Breast epithelium (tissue), 4 donors: Measurements from ENCODE around the gene SIAH1. TPM values are rescaled to one million over a fixed set of nuclear protein-coding genes. Genes with fewer than 3 reads are reported as not detected.

Experiments
- DNase-seq, 2 donors: peaks; one replicate each; pipeline ENCODE4 v3.0.0-alpha.2; 2019; ENCODE audit warnings: low spot score in 2 of 2
- H3K27ac ChIP-seq, 2 donors: fragments of 200-600 bp; sonication (generic) in 1 of 2; one replicate each; pipeline ENCODE4 v1.5.1; 2016 to 2019; ENCODE audit warnings: mild to moderate bottlenecking in 1 of 2
- H3K27me3 ChIP-seq, 2 donors: fragments of 200-600 bp; sonication (generic) in 1 of 2; one replicate each; pipeline versions ENCODE4 v1.5.1 to v1.6.0; 2017 to 2019; ENCODE audit warnings: control low read depth in 1 of 2, mild to moderate bottlenecking in 1 of 2
- H3K36me3 ChIP-seq: fragments of 200-600 bp; one replicate; pipeline ENCODE4 v1.5.1; 2019
- H3K4me1 ChIP-seq, 2 donors: fragments of 200-600 bp; sonication (generic); one replicate each; pipeline ENCODE4 v1.5.1; 2016 to 2019; ENCODE audit warnings: control low read depth in 1 of 2
- H3K4me3 ChIP-seq, 3 donors: fragments of 200-600 bp; sonication (generic); 1 replicate in 2 of 3; 2 replicates in 1 of 3; pipeline ENCODE4 v1.5.1; 2016 to 2019; ENCODE audit warnings: mild to moderate bottlenecking in 3 of 3, moderate library complexity in 2 of 3
- H3K9me3 ChIP-seq, 2 donors: fragments of 200-600 bp; sonication (generic) in 1 of 2; one replicate each; pipeline ENCODE4 v1.5.1; 2016 to 2019; ENCODE audit warnings: control low read depth in 1 of 2
- POLR2A ChIP-seq: fragments of 450-650 bp; IDR thresholded peaks from one replicate; pipeline ENCODE4 v1.6.1; 2016; ENCODE audit warnings: antibody characterized with exemption, mild to moderate bottlenecking, moderate library complexity
- POLR2AphosphoS5 ChIP-seq, 3 donors: sonication (generic); formaldehyde crosslinking; IDR thresholded peaks; one replicate each; pipeline ENCODE4 v1.6.1; 2017; ENCODE audit warnings: antibody characterized with exemption in 3 of 3
- intact Hi-C: fragments of 100-400 bp; cut with DNase I; formaldehyde crosslinking; loops from one replicate; pipeline ENCODE4 v1.15.1; 2023; ENCODE audit warnings: low total_unique reads
- total RNA-seq, 3 donors: library from RNA; depleted of rRNA; stranded (reverse); fragments of >200 nt; gene quantifications; one replicate each; pipeline ENCODE4 v1.1.0, GENCODE V29; 2016
- TF ChIP-seq, protein P1 (sequence below), 3 donors: fragments of 450-650 bp; IDR thresholded peaks; one replicate each; pipeline ENCODE4 v1.5.1; 2016 to 2017; ENCODE audit warnings: antibody characterized with exemption in 3 of 3, mild to moderate bottlenecking in 3 of 3, moderate library complexity in 3 of 3

SIAH1 gene
- total RNA-seq, 3 donors from 2014 or later: 36.2 to 45.2 (median 44.2) TPM

GRCh38 chr16:48432136-48432535, 46.9 kb upstream of the SIAH1 start:
- TF ChIP-seq POLR2AphosphoS5 (IDR thresholded peaks at IDR 0.05): no peak
- no peak for TF ChIP-seq POLR2A
- TF ChIP-seq, protein P1, sequence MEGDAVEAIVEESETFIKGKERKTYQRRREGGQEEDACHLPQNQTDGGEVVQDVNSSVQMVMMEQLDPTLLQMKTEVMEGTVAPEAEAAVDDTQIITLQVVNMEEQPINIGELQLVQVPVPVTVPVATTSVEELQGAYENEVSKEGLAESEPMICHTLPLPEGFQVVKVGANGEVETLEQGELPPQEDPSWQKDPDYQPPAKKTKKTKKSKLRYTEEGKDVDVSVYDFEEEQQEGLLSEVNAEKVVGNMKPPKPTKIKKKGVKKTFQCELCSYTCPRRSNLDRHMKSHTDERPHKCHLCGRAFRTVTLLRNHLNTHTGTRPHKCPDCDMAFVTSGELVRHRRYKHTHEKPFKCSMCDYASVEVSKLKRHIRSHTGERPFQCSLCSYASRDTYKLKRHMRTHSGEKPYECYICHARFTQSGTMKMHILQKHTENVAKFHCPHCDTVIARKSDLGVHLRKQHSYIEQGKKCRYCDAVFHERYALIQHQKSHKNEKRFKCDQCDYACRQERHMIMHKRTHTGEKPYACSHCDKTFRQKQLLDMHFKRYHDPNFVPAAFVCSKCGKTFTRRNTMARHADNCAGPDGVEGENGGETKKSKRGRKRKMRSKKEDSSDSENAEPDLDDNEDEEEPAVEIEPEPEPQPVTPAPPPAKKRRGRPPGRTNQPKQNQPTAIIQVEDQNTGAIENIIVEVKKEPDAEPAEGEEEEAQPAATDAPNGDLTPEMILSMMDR (IDR thresholded peaks at IDR 0.05): no peak

GRCh38 chr16:48430890-48431289, 45.7 kb upstream of the SIAH1 start:
- TF ChIP-seq, protein P1 (IDR thresholded peaks at IDR 0.05): no peak
- TF ChIP-seq POLR2AphosphoS5 (IDR thresholded peaks at IDR 0.05): no peak
- no peak for TF ChIP-seq POLR2A
- Histone ChIP-seq H3K9me3 (no peaks in the 10 kb centered on the region), H3K27me3 (no peaks in the 10 kb centered on the region), H3K27ac (no peak overlapping the region), H3K4me3 (no peak overlapping the region), H3K36me3 (no peaks in the 10 kb centered on the region), H3K4me1 (no peaks in the 10 kb centered on the region)
- DNase-seq: no peak
- intact Hi-C loops: no loop called here

More at GRCh38 chr16:48432136-48432535, 46.9 kb upstream of the SIAH1 start:
- H3K4me3 ChIP-seq: no peak overlapping the region
- intact Hi-C loops: no loop called here
- no peaks in the 10 kb centered on the region for H3K4me1 ChIP-seq
- no peaks in the 10 kb centered on the region for H3K9me3 ChIP-seq
- no peak for DNase-seq
- no peaks in the 10 kb centered on the region for H3K36me3 ChIP-seq
- no peaks in the 10 kb centered on the region for H3K27me3 ChIP-seq
- H3K27ac ChIP-seq: no peak overlapping the region

DNA sequence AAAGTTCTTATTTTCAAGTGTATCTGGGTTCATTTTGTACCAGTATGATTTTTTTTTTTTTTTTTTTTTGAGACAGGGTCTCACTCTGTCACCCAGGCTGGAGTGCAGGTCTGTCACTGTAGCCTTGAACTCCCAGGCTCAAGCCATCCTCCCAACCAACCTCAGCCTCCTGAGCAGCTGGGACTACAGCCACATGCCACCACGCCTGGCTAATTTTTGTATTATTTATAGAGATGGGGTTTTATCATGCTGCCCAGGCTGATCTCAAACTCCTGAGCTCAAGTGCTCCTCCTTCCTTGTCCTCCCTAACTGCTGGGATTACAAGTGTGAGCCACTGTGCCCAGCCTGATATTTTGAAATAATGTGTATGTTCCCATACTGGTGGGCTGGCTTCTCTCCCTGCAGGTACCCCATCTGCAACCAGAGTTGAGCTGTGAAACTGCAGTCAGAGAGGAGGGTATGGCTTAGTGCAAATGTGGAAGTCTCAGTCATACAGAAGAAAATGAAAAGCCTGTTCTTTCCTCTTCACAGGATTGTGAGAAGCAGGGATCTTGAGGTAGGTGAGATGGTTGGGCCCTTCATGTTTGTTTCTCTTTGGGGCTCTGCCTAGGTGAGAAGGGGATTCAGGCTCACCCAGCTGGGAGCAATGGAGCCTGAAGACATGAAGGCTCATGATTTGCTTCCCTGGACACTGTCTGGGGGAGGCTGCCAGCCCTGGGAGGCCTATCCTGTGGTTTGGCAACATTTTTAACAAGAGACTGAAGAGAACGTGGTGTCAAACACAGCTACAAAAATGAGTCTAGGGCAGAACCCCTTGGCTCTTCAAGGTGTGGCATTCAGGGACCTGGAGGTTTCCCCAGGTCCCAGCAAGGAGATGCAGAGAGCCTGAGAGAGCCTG, 41.3 kb upstream of the SIAH1 start:
- H3K4me1 ChIP-seq: no peaks in the 10 kb centered on the region
- H3K36me3 ChIP-seq: no peaks in the 10 kb centered on the region
- H3K4me3 ChIP-seq: no peak overlapping the region
- no peak for DNase-seq
- no peaks in the 10 kb centered on the region for H3K27me3 ChIP-seq
- intact Hi-C loops: no loop called here
- no peak overlapping the region for H3K27ac ChIP-seq
- TF ChIP-seq, protein P1 (IDR thresholded peaks at IDR 0.05): no peak
- TF ChIP-seq POLR2A (no peak), POLR2AphosphoS5 (IDR thresholded peaks at IDR 0.05) (no peak)
- H3K9me3 ChIP-seq: no peaks in the 10 kb centered on the region

GRCh38 chr16:48422537-48422936, 37.3 kb upstream of the SIAH1 start:
- Histone ChIP-seq H3K27me3 (no peaks in the 10 kb centered on the region), H3K4me1 (no peaks in the 10 kb centered on the region), H3K36me3 (no peaks in the 10 kb centered on the region), H3K4me3 (no peak overlapping the region), H3K9me3 (no peaks in the 10 kb centered on the region), H3K27ac (no peak overlapping the region)
- intact Hi-C loops: no loop called here
- TF ChIP-seq, protein P1 (IDR thresholded peaks at IDR 0.05): no peak
- TF ChIP-seq POLR2AphosphoS5 (IDR thresholded peaks at IDR 0.05) (no peak), POLR2A (no peak)
- DNase-seq: no peak

DNA sequence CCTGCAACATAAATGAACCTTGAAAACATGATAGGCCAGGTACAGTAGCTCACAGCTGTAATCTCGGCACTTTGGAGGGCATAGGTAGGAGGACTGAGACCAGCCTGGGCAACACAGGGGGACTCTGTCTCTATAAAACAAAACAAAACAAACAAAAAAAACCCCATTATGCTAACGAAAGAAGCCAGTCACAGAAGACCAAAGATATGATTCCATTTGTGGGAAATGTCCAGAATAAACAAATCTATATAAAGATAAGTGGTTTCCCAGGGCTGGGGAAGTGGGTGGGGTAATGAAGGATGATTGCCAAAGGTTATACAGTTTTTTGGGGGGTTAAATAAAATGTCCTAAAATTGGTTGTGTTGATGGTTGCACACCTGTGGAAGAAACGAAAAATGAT, 36.5 kb upstream of the SIAH1 start:
- Histone ChIP-seq H3K36me3 (no peaks in the 10 kb centered on the region), H3K27me3 (no peaks in the 10 kb centered on the region), H3K27ac (no peak overlapping the region), H3K9me3 (no peaks in the 10 kb centered on the region), H3K4me3 (no peak overlapping the region), H3K4me1 (no peaks in the 10 kb centered on the region)
- no peak for TF ChIP-seq POLR2A
- TF ChIP-seq, protein P1 (IDR thresholded peaks at IDR 0.05): no peak
- TF ChIP-seq POLR2AphosphoS5 (IDR thresholded peaks at IDR 0.05): no peak
- intact Hi-C loops: no loop called here
- no peak for DNase-seq
